Loucy (cell line): ENCODE measurements around the gene SYT7.

Source experiments
- H2AFZ ChIP-seq: fragments of 200-600 bp; sonication (generic); 2 replicates; pipeline ENCODE4 v1.6.0; 2016; ENCODE audit warnings: antibody characterized with exemption, mild to moderate bottlenecking, low read length, moderate library complexity
- H3F3A ChIP-seq: fragments of 200-600 bp; 2 replicates; pipeline ENCODE4 v1.6.0; 2016; ENCODE audit warnings: antibody characterized with exemption, low read depth, mild to moderate bottlenecking
- H3K27me3 ChIP-seq: fragments of 200-600 bp; sonication (generic); 2 replicates; pipeline ENCODE4 v1.6.1; 2014; ENCODE audit warnings: low read length, mild to moderate bottlenecking; ENCODE audit not compliant: insufficient read depth, poor library complexity, severe bottlenecking
- H3K36me3 ChIP-seq: fragments of 200-600 bp; sonication (generic); 2 replicates; pipeline ENCODE4 v1.6.1; 2016; ENCODE audit warnings: low read length; ENCODE audit not compliant: insufficient read depth
- H3K4me1 ChIP-seq: fragments of 200-600 bp; sonication (generic); 2 replicates; pipeline ENCODE4 v1.5.1; 2014; ENCODE audit warnings: low read length, mild to moderate bottlenecking; ENCODE audit not compliant: insufficient read depth, poor library complexity, severe bottlenecking
- H3K4me2 ChIP-seq: fragments of 200-600 bp; sonication (generic); 2 replicates; pipeline ENCODE4 v1.6.0; 2014; ENCODE audit warnings: antibody characterized with exemption, low read length, low read depth, mild to moderate bottlenecking; ENCODE audit not compliant: poor library complexity, severe bottlenecking
- H3K4me3 ChIP-seq: fragments of 200-600 bp; sonication (generic); 2 replicates; pipeline ENCODE4 v1.5.1; 2014; ENCODE audit warnings: low read length, mild to moderate bottlenecking, mixed read lengths; ENCODE audit not compliant: poor library complexity, severe bottlenecking
- H3K79me2 ChIP-seq: fragments of 200-600 bp; sonication (generic); 2 replicates; pipeline ENCODE4 v1.6.1; 2014; ENCODE audit warnings: low read length; ENCODE audit not compliant: insufficient read depth
- H3K9ac ChIP-seq: fragments of 200-600 bp; sonication (generic); 2 replicates; pipeline ENCODE4 v1.6.0; 2014; ENCODE audit warnings: mild to moderate bottlenecking, low read depth, low read length, moderate library complexity; ENCODE audit not compliant: poor library complexity, severe bottlenecking
- H3K9me2 ChIP-seq: fragments of 200-600 bp; sonication (generic); replicated peaks from 2 replicates; pipeline ENCODE4 v1.6.1; 2016; ENCODE audit warnings: low read depth, low read length, mixed read lengths
- H3K9me3 ChIP-seq: fragments of 200-600 bp; sonication (generic); 2 replicates; pipeline ENCODE4 v1.6.1; 2014; ENCODE audit warnings: mild to moderate bottlenecking, antibody characterized with exemption, low read length, low read depth; ENCODE audit not compliant: insufficient read depth
- H4K20me1 ChIP-seq: fragments of 200-600 bp; sonication (generic); 2 replicates; pipeline ENCODE4 v1.6.0; 2014; ENCODE audit warnings: antibody characterized with exemption, low read length, mild to moderate bottlenecking; ENCODE audit not compliant: insufficient read depth, poor library complexity, severe bottlenecking
- CTCF ChIP-seq: fragments of 200-600 bp; sonication (generic); conservative IDR thresholded peaks from 2 replicates; pipeline ENCODE4 v1.5.1; 2014; ENCODE audit warnings: mild to moderate bottlenecking, antibody characterized with exemption, low read length
- EZH2phosphoT487 ChIP-seq: fragments of 200-600 bp; IDR thresholded peaks from 2 replicates; pipeline ENCODE4 v1.6.1; 2018; ENCODE audit warnings: antibody characterized with exemption, mild to moderate bottlenecking, moderate library complexity, borderline replicate concordance

The SYT7 gene

GRCh38 chr11:61512435-61512834 lies 68.4 kb downstream of the SYT7 start:
- Histone ChIP-seq H3K27me3 (no peaks in the 10 kb centered on the region), H4K20me1 (no peaks in the 10 kb centered on the region), H3K9me3 (no peaks in the 10 kb centered on the region), H3K36me3 (no peaks in the 10 kb centered on the region), H3K4me2 (no peak overlapping the region), H3K9me2 (no peaks in the 10 kb centered on the region), H2AFZ (no peak overlapping the region), H3K4me1 (no peaks in the 10 kb centered on the region), H3K4me3 (no peak overlapping the region), H3K79me2 (no peaks in the 10 kb centered on the region), H3K9ac (no peak overlapping the region), H3F3A (no peaks in the 10 kb centered on the region)
- TF ChIP-seq CTCF, result no peak
- TF ChIP-seq EZH2phosphoT487, result no peak

DNA sequence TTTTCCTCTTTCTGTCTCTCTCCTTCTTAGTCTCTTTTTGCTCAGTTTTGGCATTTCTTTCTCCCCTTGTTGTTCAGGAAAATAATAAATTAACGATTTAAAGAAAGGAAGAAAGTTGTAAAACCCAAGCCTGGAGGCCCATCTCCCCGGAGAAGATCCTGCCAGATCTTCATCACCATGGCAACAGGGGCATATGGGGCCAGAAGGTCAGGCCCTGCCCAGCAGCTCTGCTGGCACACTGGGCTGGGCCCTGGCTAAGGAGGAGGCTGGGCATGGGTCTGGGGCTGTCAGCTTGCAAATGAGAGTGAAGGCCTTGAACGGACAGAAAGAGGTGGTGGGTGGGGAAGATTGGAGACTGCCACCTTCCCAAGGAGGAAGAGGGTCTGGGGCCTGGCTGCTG lies 69.5 kb downstream of the SYT7 start:
- H3K4me1 ChIP-seq, result no peaks in the 10 kb centered on the region
- H3K9me2 ChIP-seq, result no peaks in the 10 kb centered on the region
- no peaks in the 10 kb centered on the region for H3F3A ChIP-seq
- no peak overlapping the region for H3K9ac ChIP-seq
- H3K79me2 ChIP-seq, result no peaks in the 10 kb centered on the region
- no peak overlapping the region for H3K4me2 ChIP-seq
- H3K9me3 ChIP-seq, result no peaks in the 10 kb centered on the region
- TF ChIP-seq EZH2phosphoT487, result no peak
- no peak for TF ChIP-seq CTCF
- no peaks in the 10 kb centered on the region for H4K20me1 ChIP-seq
- H3K27me3 ChIP-seq, result no peaks in the 10 kb centered on the region
- H3K4me3 ChIP-seq, result no peak overlapping the region
- no peaks in the 10 kb centered on the region for H3K36me3 ChIP-seq
- no peak overlapping the region for H2AFZ ChIP-seq

DNA sequence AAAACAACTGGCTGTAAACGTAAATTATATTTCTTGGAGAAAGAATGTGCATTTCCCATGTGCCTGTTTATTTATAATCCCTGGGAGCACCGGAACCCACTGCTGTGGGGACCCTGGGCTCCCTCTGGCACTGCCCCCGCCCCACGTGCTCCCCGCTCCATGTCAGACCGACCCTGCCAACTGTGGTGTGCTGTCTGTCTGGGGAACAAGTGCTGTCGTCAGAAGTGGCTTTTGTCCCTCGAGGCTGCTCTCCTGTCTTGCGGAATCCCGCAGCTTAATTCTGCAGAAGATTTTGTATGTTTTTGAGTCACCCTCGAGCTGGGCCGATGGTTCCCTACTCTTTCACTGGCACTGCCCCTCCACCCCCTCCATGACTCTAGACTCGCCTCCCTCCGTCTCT lies 69.9 kb downstream of the SYT7 start:
- TF ChIP-seq CTCF, result no peak
- no peak for TF ChIP-seq EZH2phosphoT487
- no peaks in the 10 kb centered on the region for H3K9me3 ChIP-seq
- H3K9me2 ChIP-seq, result no peaks in the 10 kb centered on the region
- H3K4me2 ChIP-seq, result no peak overlapping the region
- no peak overlapping the region for H3K9ac ChIP-seq
- H2AFZ ChIP-seq, result no peak overlapping the region
- H4K20me1 ChIP-seq, result no peaks in the 10 kb centered on the region
- H3K4me3 ChIP-seq, result no peak overlapping the region
- H3F3A ChIP-seq, result no peaks in the 10 kb centered on the region
- H3K4me1 ChIP-seq, result no peaks in the 10 kb centered on the region
- H3K27me3 ChIP-seq, result no peaks in the 10 kb centered on the region
- no peaks in the 10 kb centered on the region for H3K36me3 ChIP-seq
- no peaks in the 10 kb centered on the region for H3K79me2 ChIP-seq
